NOMO-1 treated with DMSO at 0.1 percent for 48 hours (cell line): ENCODE results near the gene FAM9C.

Source experiments
- DNase-seq: peaks from one replicate; lab custom pipeline; 2025; ENCODE audit not compliant: unreplicated experiment; lab: John Stamatoyannopoulos, UW

The FAM9C gene

GRCh38 chrX:12986164-12986779 lies 58.1 kb downstream of the FAM9C start:
- DNase-seq, result no peak
